Vagina (tissue), 2 donors: ENCODE results near the gene FOXD1.

Experiments
- CTCF ChIP-seq, 3 experiments: fragments of 450-650 bp in 2 of 3; fragments of 200-600 bp in 1 of 3; sonication (generic) in 1 of 3; IDR thresholded peaks; one replicate each; pipeline ENCODE4 v1.5.1; 2017 to 2019; ENCODE audit warnings: antibody characterized with exemption in 3 of 3, mild to moderate bottlenecking in 2 of 3, moderate library complexity in 2 of 3
- POLR2A ChIP-seq, 2 donors: fragments of 450-650 bp; IDR thresholded peaks; one replicate each; pipeline ENCODE4 v1.6.1; 2017; ENCODE audit warnings: antibody characterized with exemption in 2 of 2, mild to moderate bottlenecking in 2 of 2, moderate library complexity in 2 of 2

DNA sequence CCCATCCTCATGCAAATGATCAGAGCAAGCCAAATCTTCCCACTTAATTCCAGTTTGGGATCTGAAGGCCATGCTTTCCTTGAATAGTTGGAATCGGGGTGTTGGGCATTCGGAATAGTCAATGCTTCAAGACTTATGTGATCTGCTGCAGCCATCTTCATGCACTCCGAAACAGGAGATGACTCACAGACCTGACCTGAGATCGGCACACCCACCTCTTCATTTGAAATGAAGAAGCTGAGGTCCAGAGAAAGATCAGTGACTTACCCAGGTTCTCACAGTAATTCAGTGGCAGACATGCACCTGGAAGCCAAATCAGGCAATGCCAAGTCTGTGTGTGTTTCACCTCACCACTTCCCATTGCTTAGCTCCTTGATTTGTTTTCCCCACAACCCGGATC is 33.0 kb downstream of the FOXD1 start:
- TF ChIP-seq CTCF (IDR thresholded peaks at IDR 0.05) (no peak), POLR2A (IDR thresholded peaks at IDR 0.05) (no peak)
